Measurements from ENCODE around the gene DAPK1.

- TF ChIP-seq CTCF (IDR thresholded peaks at IDR 0.05) (no peak), POLR2A (IDR thresholded peaks at IDR 0.05) (no peak)
These were observed 96.5 kb downstream of the DAPK1 start for GRCh38 chr9:87594194-87594593.

Data from testis (tissue), 2 donors.